Adipocyte (in vitro differentiated cells): ENCODE measurements around the gene SEMA3A.

Experiments
- DNase-seq: peaks from one replicate; pipeline ENCODE4 v3.0.0-alpha.2; 2015; ENCODE audit warnings: low read depth
- H3K27me3 ChIP-seq: replicated peaks from 2 replicates; pipeline ENCODE4 v1.7.0; 2013; ENCODE audit warnings: mild to moderate bottlenecking, low read length, moderate library complexity; ENCODE audit not compliant: control insufficient read depth, insufficient read depth
- H3K36me3 ChIP-seq: 2 replicates; pipeline ENCODE4 v1.7.0; 2013; ENCODE audit warnings: low read length, mild to moderate bottlenecking, moderate library complexity; ENCODE audit not compliant: control insufficient read depth, insufficient read depth, severe bottlenecking
- H3K4me1 ChIP-seq: 2 replicates; pipeline ENCODE4 v1.7.0; 2013; ENCODE audit warnings: mild to moderate bottlenecking, low read length, moderate library complexity; ENCODE audit not compliant: control insufficient read depth, insufficient read depth
- H3K4me3 ChIP-seq: 2 replicates; pipeline ENCODE4 v1.7.0; 2013; ENCODE audit warnings: mild to moderate bottlenecking, low read length, moderate library complexity
- H3K9ac ChIP-seq: 2 replicates; pipeline ENCODE4 v1.7.0; 2013; ENCODE audit warnings: mild to moderate bottlenecking, low read length, moderate library complexity
- H3K9me3 ChIP-seq: 2 replicates; pipeline ENCODE4 v1.7.0; 2013; ENCODE audit warnings: mild to moderate bottlenecking, low read length, moderate library complexity; ENCODE audit not compliant: control insufficient read depth

The SEMA3A gene

GRCh38 chr7:84196084-84196503 lies 1.5 kb upstream of the SEMA3A start:
- Histone ChIP-seq H3K9ac (peak overlapping the region; percentile 83), H3K36me3 (no peaks in the 10 kb centered on the region), H3K4me3 (peak overlapping the region; percentile 89), H3K27me3 (no peaks in the 10 kb centered on the region), H3K4me1 (peaks cover 22% of the 10 kb centered on the region), H3K9me3 (no peaks in the 10 kb centered on the region)
- DNase-seq = peak; percentile 44

GRCh38 chr7:84195295-84196060 lies 889 bp upstream of the SEMA3A start:
- H3K27me3 ChIP-seq = no peaks in the 10 kb centered on the region
- H3K9ac ChIP-seq = peak overlapping the region; percentile 83
- peak overlapping the region; percentile 89 for H3K4me3 ChIP-seq
- no peak for DNase-seq
- peaks cover 22% of the 10 kb centered on the region for H3K4me1 ChIP-seq
- H3K36me3 ChIP-seq = no peaks in the 10 kb centered on the region
- H3K9me3 ChIP-seq = no peaks in the 10 kb centered on the region

GRCh38 chr7:84193747-84194146 lies 842 bp downstream of the SEMA3A start:
- Histone ChIP-seq H3K9me3 (no peaks in the 10 kb centered on the region), H3K4me1 (peaks cover 30% of the 10 kb centered on the region), H3K27me3 (no peaks in the 10 kb centered on the region), H3K36me3 (no peaks in the 10 kb centered on the region), H3K9ac (peak overlapping the region; percentile 83), H3K4me3 (peak overlapping the region; percentile 89)
- DNase-seq = no peak

GRCh38 chr7:84191842-84192241 lies 2.7 kb downstream of the SEMA3A start:
- no peaks in the 10 kb centered on the region for H3K9me3 ChIP-seq
- H3K27me3 ChIP-seq = no peaks in the 10 kb centered on the region
- no peak for DNase-seq
- H3K9ac ChIP-seq = peak overlapping the region; percentile 83
- H3K4me1 ChIP-seq = peaks cover 43% of the 10 kb centered on the region
- no peaks in the 10 kb centered on the region for H3K36me3 ChIP-seq
- peak overlapping the region; percentile 89 for H3K4me3 ChIP-seq

GRCh38 chr7:84191261-84191660 lies 3.3 kb downstream of the SEMA3A start:
- no peaks in the 10 kb centered on the region for H3K9me3 ChIP-seq
- H3K36me3 ChIP-seq = no peaks in the 10 kb centered on the region
- H3K9ac ChIP-seq = peak overlapping the region; percentile 83
- peak overlapping the region; percentile 89 for H3K4me3 ChIP-seq
- peaks cover 40% of the 10 kb centered on the region for H3K4me1 ChIP-seq
- DNase-seq = no peak
- H3K27me3 ChIP-seq = no peaks in the 10 kb centered on the region

- Histone ChIP-seq H3K4me1 (peaks cover 32% of the 10 kb centered on the region), H3K9ac (peak overlapping the region; percentile 30), H3K36me3 (no peaks in the 10 kb centered on the region), H3K27me3 (no peaks in the 10 kb centered on the region), H3K4me3 (no peak overlapping the region), H3K9me3 (no peaks in the 10 kb centered on the region)
- DNase-seq = no peak
These were observed 4.4 kb downstream of the SEMA3A start for GRCh38 chr7:84190016-84190705.

- no peaks in the 10 kb centered on the region for H3K36me3 ChIP-seq
- DNase-seq = peak; percentile 49
- H3K4me1 ChIP-seq = peaks cover 32% of the 10 kb centered on the region
- no peaks in the 10 kb centered on the region for H3K27me3 ChIP-seq
- H3K9me3 ChIP-seq = no peaks in the 10 kb centered on the region
- no peak overlapping the region for H3K4me3 ChIP-seq
- no peak overlapping the region for H3K9ac ChIP-seq
These were observed 5.7 kb downstream of the SEMA3A start for GRCh38 chr7:84188786-84189405.

- Histone ChIP-seq H3K4me3 (no peak overlapping the region), H3K36me3 (no peaks in the 10 kb centered on the region), H3K27me3 (no peaks in the 10 kb centered on the region), H3K9ac (no peak overlapping the region), H3K9me3 (no peaks in the 10 kb centered on the region), H3K4me1 (peaks cover 32% of the 10 kb centered on the region)
- no peak for DNase-seq
These were observed 6.6 kb downstream of the SEMA3A start for GRCh38 chr7:84187813-84188510.

GRCh38 chr7:84187087-84187805 lies 7.3 kb downstream of the SEMA3A start:
- Histone ChIP-seq H3K4me3 (no peak overlapping the region), H3K9ac (no peak overlapping the region), H3K27me3 (no peaks in the 10 kb centered on the region), H3K9me3 (no peaks in the 10 kb centered on the region), H3K36me3 (no peaks in the 10 kb centered on the region), H3K4me1 (peaks cover 31% of the 10 kb centered on the region)
- no peak for DNase-seq

GRCh38 chr7:84183741-84184140 lies 10.8 kb downstream of the SEMA3A start:
- Histone ChIP-seq H3K36me3 (no peaks in the 10 kb centered on the region), H3K4me3 (no peak overlapping the region), H3K9ac (no peak overlapping the region), H3K9me3 (no peaks in the 10 kb centered on the region), H3K4me1 (peaks cover 13% of the 10 kb centered on the region), H3K27me3 (no peaks in the 10 kb centered on the region)
- no peak for DNase-seq
